CD4-positive, alpha-beta T cell treated with Interleukin-6 at 100 ng/mL for 8 hours (primary cell): ENCODE results near the gene SEC23B.
"Not testable (repeated sequence)": the region's sequence is repeated elsewhere in the genome, so short reads cannot be mapped to it uniquely, and the experiment has no call there.

Experiments used
- DNase-seq: peaks from one replicate; pipeline ENCODE4 v3.0.0-alpha.2; 2020; ENCODE audit warnings: mixed read lengths, low spot score

Gene SEC23B

GRCh38 chr20:18507218-18508191 is at the start of gene SEC23B:
Gene SEC23B, plus strand, starts transcription at chr20:18507940. Its CDS starts 2,896 bp downstream, at chr20:18510836.
- peak; percentile 97 for DNase-seq

- DNase-seq, result no peak
Measured at GRCh38 chr20:18465536-18466200, 42.1 kb upstream of the SEC23B start.

GRCh38 chr20:18466574-18466893 is 41.2 kb upstream of the SEC23B start:
- no peak for DNase-seq

- peak; percentile 93 for DNase-seq
Measured at GRCh38 chr20:18466894-18467730, 40.6 kb upstream of the SEC23B start, which contains the start of the genes DZANK1 and POLR3F. Gene DZANK1, minus strand, starts transcription at chr20:18467030. Its CDS starts 1,672 bp downstream, at chr20:18465358. Gene POLR3F, plus strand, starts transcription at chr20:18467390. Its CDS starts 117 bp downstream, at chr20:18467507.

GRCh38 chr20:18477218-18477617 is 30.5 kb upstream of the SEC23B start:
- no peak for DNase-seq

GRCh38 chr20:18477821-18478220 is 29.9 kb upstream of the SEC23B start:
- no peak for DNase-seq

GRCh38 chr20:18481596-18481995 is 26.1 kb upstream of the SEC23B start:
- no peak for DNase-seq

GRCh38 chr20:18488301-18488700 is 19.4 kb upstream of the SEC23B start:
- no peak for DNase-seq

- DNase-seq, result no peak
Measured at GRCh38 chr20:18496042-18496441, 11.7 kb upstream of the SEC23B start.

GRCh38 chr20:18496740-18497592 is 10.8 kb upstream of the SEC23B start, which contains the start of gene RBBP9:
Gene RBBP9, minus strand, starts transcription at chr20:18497225. Its CDS starts 58 bp downstream, at chr20:18497167.
- peak; percentile 73 for DNase-seq

- no peak for DNase-seq
Measured at GRCh38 chr20:18497603-18498002, 10.1 kb upstream of the SEC23B start.

GRCh38 chr20:18501672-18502071 is 6.1 kb upstream of the SEC23B start:
- not testable (repeated sequence) for DNase-seq

- DNase-seq, result no peak
Measured at GRCh38 chr20:18504479-18505060, 3.2 kb upstream of the SEC23B start.

GRCh38 chr20:18506744-18507143 is 996 bp upstream of the SEC23B start:
- DNase-seq, result no peak

GRCh38 chr20:18511571-18511970 is 3.8 kb downstream of the SEC23B start:
- DNase-seq, result no peak

GRCh38 chr20:18513208-18513607 is 5.5 kb downstream of the SEC23B start:
- no peak for DNase-seq

GRCh38 chr20:18514127-18514526 is 6.4 kb downstream of the SEC23B start:
- DNase-seq, result no peak

GRCh38 chr20:18515973-18516372 is 8.2 kb downstream of the SEC23B start:
- no peak for DNase-seq

GRCh38 chr20:18522066-18522465 is 14.3 kb downstream of the SEC23B start:
- not testable (repeated sequence) for DNase-seq

GRCh38 chr20:18523066-18523465 is 15.3 kb downstream of the SEC23B start:
- DNase-seq, result no peak

- no peak for DNase-seq
Measured at GRCh38 chr20:18524646-18525045, 16.9 kb downstream of the SEC23B start.
